DND-41 (cell line): Measurements from ENCODE around the gene LRP11.

ENCODE experiments used
- ATAC-seq: fragments of 200-7000 bp; cut with Tn5 transposase; 3 replicates; pipeline ENCODE4 v1.9.1; 2021; ENCODE audit warnings: low read depth; ENCODE audit not compliant: insufficient read depth
- DNase-seq: peaks from one replicate; pipeline ENCODE4 v3.0.0-alpha.2; 2020
- H2AFZ ChIP-seq: 2 replicates; pipeline ENCODE4 v1.6.0; 2012; ENCODE audit warnings: low read depth, low read length
- H3K27ac ChIP-seq: 2 replicates; pipeline ENCODE4 v1.5.1; 2012; ENCODE audit warnings: low read length, inconsistent platforms
- H3K27me3 ChIP-seq: fragments of 200-600 bp; sonication (generic); 2 replicates; pipeline ENCODE4 v1.6.0; 2012; ENCODE audit warnings: low read length, mild to moderate bottlenecking, inconsistent platforms; ENCODE audit not compliant: insufficient read depth, poor library complexity
- H3K36me3 ChIP-seq: 2 replicates; pipeline ENCODE4 v1.5.1; 2012; ENCODE audit warnings: low read length, inconsistent platforms; ENCODE audit not compliant: insufficient read depth
- H3K4me1 ChIP-seq: 2 replicates; pipeline ENCODE4 v1.5.1; 2012; ENCODE audit warnings: mild to moderate bottlenecking, low read length; ENCODE audit not compliant: insufficient read depth
- H3K4me2 ChIP-seq: 2 replicates; pipeline ENCODE4 v1.6.0; 2012; ENCODE audit warnings: mild to moderate bottlenecking, moderate library complexity, low read length, inconsistent platforms; ENCODE audit not compliant: insufficient read depth
- H3K4me3 ChIP-seq, 2 experiments: fragments of 200-600 bp in 1 of 2; shearing (Covaris generic) in 1 of 2; 2 replicates each; pipeline ENCODE4 v1.5.1; 2012 to 2016; ENCODE audit warnings: inconsistent platforms in 2 of 2, low read length in 2 of 2, mild to moderate bottlenecking in 2 of 2, low read depth in 1 of 2, moderate library complexity in 1 of 2
- H3K79me2 ChIP-seq: 2 replicates; pipeline ENCODE4 v1.6.0; 2012; ENCODE audit warnings: low read length, inconsistent platforms; ENCODE audit not compliant: insufficient read depth
- H3K9ac ChIP-seq: 2 replicates; pipeline ENCODE4 v1.6.0; 2012; ENCODE audit warnings: low read depth, mild to moderate bottlenecking, inconsistent platforms, low read length, moderate library complexity
- H3K9me3 ChIP-seq: 2 replicates; pipeline ENCODE4 v1.5.1; 2012; ENCODE audit warnings: low read length, moderate library complexity, mild to moderate bottlenecking, inconsistent platforms; ENCODE audit not compliant: insufficient read depth, severe bottlenecking
- H4K20me1 ChIP-seq: 2 replicates; pipeline ENCODE4 v1.6.0; 2012; ENCODE audit warnings: low read length; ENCODE audit not compliant: insufficient read depth
- EZH2 ChIP-seq: IDR thresholded peaks from 3 replicates; pipeline ENCODE4 v1.6.1; 2012; ENCODE audit warnings: borderline replicate concordance, low read depth, mild to moderate bottlenecking, moderate library complexity, low read length, inconsistent platforms; ENCODE audit not compliant: severe bottlenecking
- TF ChIP-seq, protein P1 (sequence below): IDR thresholded peaks from 2 replicates; pipeline ENCODE4 v1.5.1; 2012; ENCODE audit warnings: borderline replicate concordance, low read length, moderate library complexity, mild to moderate bottlenecking; ENCODE audit not compliant: poor library complexity, severe bottlenecking; ENCODE audit errors: extremely low read depth

LRP11 gene

DNA sequence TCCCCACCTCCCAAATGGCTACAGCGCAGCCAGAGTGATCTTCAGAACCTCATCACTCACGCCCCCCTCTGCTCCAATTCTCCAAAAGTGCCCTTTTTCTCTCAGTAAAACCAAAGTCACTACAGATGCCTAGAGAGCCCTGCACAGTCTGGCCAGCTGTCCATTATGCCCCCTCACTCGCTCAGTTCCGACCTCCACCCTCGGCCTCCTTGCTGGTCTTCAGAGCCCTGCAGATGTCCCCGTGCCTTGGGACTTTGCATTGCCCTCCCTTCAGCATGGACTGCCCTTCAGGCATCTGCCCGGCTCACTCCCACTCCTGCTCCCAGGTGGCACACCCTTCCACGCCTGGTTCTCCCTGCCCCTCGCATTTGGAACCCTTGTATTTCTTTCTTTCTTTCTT lies 34.8 kb upstream of the LRP11 start:
- H3K4me2 ChIP-seq = no peak overlapping the region
- H3K79me2 ChIP-seq = no peaks in the 10 kb centered on the region
- no peak overlapping the region for H3K4me3 ChIP-seq
- no peak overlapping the region for H2AFZ ChIP-seq
- DNase-seq (no peak), ATAC-seq (no peak)
- no peak overlapping the region for H3K27ac ChIP-seq
- no peaks in the 10 kb centered on the region for H3K4me1 ChIP-seq
- TF ChIP-seq, protein P1, sequence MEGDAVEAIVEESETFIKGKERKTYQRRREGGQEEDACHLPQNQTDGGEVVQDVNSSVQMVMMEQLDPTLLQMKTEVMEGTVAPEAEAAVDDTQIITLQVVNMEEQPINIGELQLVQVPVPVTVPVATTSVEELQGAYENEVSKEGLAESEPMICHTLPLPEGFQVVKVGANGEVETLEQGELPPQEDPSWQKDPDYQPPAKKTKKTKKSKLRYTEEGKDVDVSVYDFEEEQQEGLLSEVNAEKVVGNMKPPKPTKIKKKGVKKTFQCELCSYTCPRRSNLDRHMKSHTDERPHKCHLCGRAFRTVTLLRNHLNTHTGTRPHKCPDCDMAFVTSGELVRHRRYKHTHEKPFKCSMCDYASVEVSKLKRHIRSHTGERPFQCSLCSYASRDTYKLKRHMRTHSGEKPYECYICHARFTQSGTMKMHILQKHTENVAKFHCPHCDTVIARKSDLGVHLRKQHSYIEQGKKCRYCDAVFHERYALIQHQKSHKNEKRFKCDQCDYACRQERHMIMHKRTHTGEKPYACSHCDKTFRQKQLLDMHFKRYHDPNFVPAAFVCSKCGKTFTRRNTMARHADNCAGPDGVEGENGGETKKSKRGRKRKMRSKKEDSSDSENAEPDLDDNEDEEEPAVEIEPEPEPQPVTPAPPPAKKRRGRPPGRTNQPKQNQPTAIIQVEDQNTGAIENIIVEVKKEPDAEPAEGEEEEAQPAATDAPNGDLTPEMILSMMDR = no peak
- no peak for TF ChIP-seq EZH2
- no peak overlapping the region for H3K9ac ChIP-seq
- peaks cover 4% of the 10 kb centered on the region for H3K27me3 ChIP-seq
- no peaks in the 10 kb centered on the region for H3K36me3 ChIP-seq
- H4K20me1 ChIP-seq = no peaks in the 10 kb centered on the region
- H3K9me3 ChIP-seq = no peaks in the 10 kb centered on the region

DNA sequence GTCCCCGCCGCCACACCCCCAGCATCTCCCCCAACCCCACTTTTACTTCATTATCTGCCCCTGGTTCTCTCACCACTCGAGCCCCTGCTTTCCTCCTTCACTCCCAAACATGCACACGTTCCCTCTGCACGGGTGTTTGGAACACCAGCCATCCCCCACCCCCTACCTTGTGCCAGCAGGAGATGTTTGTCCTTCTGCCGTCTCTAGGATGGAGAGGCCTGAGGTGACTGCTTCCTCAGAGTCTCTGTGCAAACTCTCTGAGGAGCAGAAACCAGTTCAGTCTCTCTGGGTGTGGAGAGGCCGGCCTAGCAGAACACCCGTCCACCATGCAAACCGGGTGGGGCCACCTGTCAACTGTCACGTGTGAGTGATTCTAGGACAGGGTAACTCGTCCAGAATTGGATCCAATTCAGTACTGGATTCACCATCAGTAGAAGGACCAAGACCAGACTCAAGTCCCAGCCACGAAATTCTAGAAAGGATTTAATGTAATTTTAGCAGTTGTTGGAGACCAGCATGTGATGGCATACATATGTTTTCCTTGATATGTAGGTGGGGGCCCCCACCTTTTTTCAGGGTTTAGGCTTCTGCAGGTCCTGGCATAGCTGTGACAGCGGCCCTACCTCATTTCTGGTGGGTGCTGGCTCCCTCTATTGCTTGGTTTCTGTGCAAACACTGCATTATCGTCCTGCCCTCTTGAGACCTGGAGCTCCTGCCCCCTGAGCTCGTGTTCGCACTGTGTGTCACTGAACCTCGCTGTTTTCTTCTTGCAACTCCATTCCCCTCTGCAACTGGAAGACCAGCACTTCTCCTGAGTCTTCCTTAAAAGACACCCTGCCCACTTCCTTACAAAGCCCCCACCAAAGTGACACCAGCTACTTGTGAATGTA lies 33.9 kb upstream of the LRP11 start, which contains the start of gene RAET1E:
Gene RAET1E (minus strand): TSS at position 259 of the 890 bp plus-strand sequence. CDS start 7,212 bp downstream, outside the sequence.
- no peaks in the 10 kb centered on the region for H3K9me3 ChIP-seq
- H3K27me3 ChIP-seq = no peaks in the 10 kb centered on the region
- H3K79me2 ChIP-seq = no peaks in the 10 kb centered on the region
- H4K20me1 ChIP-seq = no peaks in the 10 kb centered on the region
- no peaks in the 10 kb centered on the region for H3K36me3 ChIP-seq
- H3K4me3 ChIP-seq = no peak within 1 kb of the TSS
- H3K4me2 ChIP-seq = no peak within 1 kb of the TSS
- H3K27ac ChIP-seq = no peak within 1 kb of the TSS
- TF ChIP-seq EZH2 = no peak
- TF ChIP-seq, protein P1 = peak; percentile 30
- no peak within 1 kb of the TSS for H3K9ac ChIP-seq
- ATAC-seq (no peak; the same call in 2 of the 3 replicates), DNase-seq (no peak)
- H3K4me1 ChIP-seq = no peaks in the 10 kb centered on the region
- H2AFZ ChIP-seq = no peak within 1 kb of the TSS

DNA sequence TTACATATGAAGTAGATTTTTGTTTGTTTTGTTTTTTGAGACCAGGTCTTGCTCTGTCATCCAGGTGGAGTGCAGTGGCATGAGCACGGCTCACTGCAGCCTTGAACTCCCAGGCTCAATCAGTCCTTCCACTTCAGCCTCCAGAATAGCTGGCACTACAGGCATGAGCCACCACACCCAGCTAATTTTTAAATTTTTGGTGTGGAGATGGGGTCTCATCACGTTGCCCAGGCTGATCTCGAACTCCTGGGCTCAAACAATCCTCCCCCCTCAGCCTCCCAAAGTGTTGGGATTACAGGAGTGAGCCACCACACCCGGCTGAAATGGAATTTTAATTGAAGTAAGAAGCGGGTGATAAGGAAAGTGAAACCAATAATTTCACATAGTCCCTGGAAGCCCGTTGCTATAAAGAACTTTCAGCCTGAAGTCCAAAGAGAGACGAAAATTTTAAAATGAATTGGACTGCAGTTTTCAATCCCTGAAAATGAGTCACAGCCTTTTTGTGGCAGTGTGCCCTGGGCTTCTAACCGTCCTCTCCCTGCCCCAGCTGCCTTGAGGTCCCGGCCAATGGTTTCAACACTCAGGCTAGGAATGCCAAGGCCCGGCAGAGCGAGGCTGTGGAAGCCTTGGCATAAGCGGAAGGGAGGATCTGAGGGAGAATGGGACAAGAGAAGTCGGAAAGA lies 33.0 kb upstream of the LRP11 start:
- Histone ChIP-seq H3K4me3 (no peak overlapping the region), H3K79me2 (no peaks in the 10 kb centered on the region), H2AFZ (no peak overlapping the region), H4K20me1 (no peaks in the 10 kb centered on the region), H3K9me3 (no peaks in the 10 kb centered on the region), H3K27ac (no peak overlapping the region), H3K4me1 (0 out of 2 replicates have a peak, but pooled peaks cover 1% of the 10 kb centered on the region), H3K36me3 (no peaks in the 10 kb centered on the region), H3K9ac (no peak overlapping the region), H3K4me2 (no peak overlapping the region), H3K27me3 (no peaks in the 10 kb centered on the region)
- TF ChIP-seq, protein P1 = no peak
- TF ChIP-seq EZH2 = no peak
- ATAC-seq (no peak), DNase-seq (no peak)
